HepG2 (cell line): ENCODE measurements around the gene PPDPF. TPM values are rescaled to one million over a fixed set of nuclear protein-coding genes. Genes with fewer than 3 reads are reported as not detected.
A peak's percentile ranks its signal among the peaks of the same experiment; 100 is the strongest.

Source experiments
- ATAD3A ChIP-seq: sonication (generic); formaldehyde crosslinking; IDR thresholded peaks from 2 replicates; pipeline ENCODE4 v1.4.0; 2020; ENCODE audit warnings: missing genetic modification reagents
- DNMT1 ChIP-seq: sonication (generic); formaldehyde crosslinking; IDR thresholded peaks from 2 replicates; pipeline ENCODE4 v1.5.1; 2020; ENCODE audit warnings: mild to moderate bottlenecking, missing genetic modification reagents
- GRHL1 ChIP-seq: sonication (generic); formaldehyde crosslinking; conservative IDR thresholded peaks from 2 replicates; pipeline ENCODE4 v1.8.0; 2022; ENCODE audit warnings: missing genetic modification reagents
- IKZF5 ChIP-seq: IDR thresholded peaks from 2 replicates; pipeline ENCODE4 v1.6.1; 2018; ENCODE audit warnings: missing genetic modification reagents, mild to moderate bottlenecking, missing compliant biosample characterization
- KLF11 ChIP-seq: IDR thresholded peaks from 2 replicates; pipeline ENCODE4 v1.6.1; 2016; ENCODE audit warnings: missing compliant biosample characterization
- KLF15 ChIP-seq: sonication (generic); formaldehyde crosslinking; IDR thresholded peaks from 2 replicates; pipeline ENCODE4 v1.8.1; 2023; ENCODE audit warnings: borderline replicate concordance, mild to moderate bottlenecking, inconsistent platforms, missing genetic modification reagents, mixed read lengths
- MIER2 ChIP-seq: IDR thresholded peaks from 2 replicates; pipeline ENCODE4 v1.6.1; 2016; ENCODE audit warnings: missing biosample characterization, missing genetic modification reagents
- MXD1 ChIP-seq: sonication (generic); formaldehyde crosslinking; IDR thresholded peaks from 2 replicates; pipeline ENCODE4 v1.4.0; 2020; ENCODE audit warnings: mild to moderate bottlenecking, missing genetic modification reagents
- REPIN1 ChIP-seq: sonication (generic); formaldehyde crosslinking; IDR thresholded peaks from 2 replicates; pipeline ENCODE4 v1.8.0; 2022; ENCODE audit warnings: missing genetic modification reagents, low read depth, mild to moderate bottlenecking, borderline replicate concordance
- SIN3A ChIP-seq: IDR thresholded peaks from 2 replicates; pipeline ENCODE4 v1.6.1; 2011; ENCODE audit warnings: low read depth, mild to moderate bottlenecking, control low read depth, low read length, borderline replicate concordance
- SOX13 ChIP-seq, 3 experiments: fragments of 450-650 bp in 1 of 3; sonication (generic) in 1 of 3; formaldehyde crosslinking in 1 of 3; IDR thresholded peaks in 2 of 3; conservative IDR thresholded peaks in 1 of 3; 2 replicates each; pipeline versions ENCODE4 v1.5.0 to v1.6.1; 2016 to 2020; ENCODE audit warnings: antibody characterized with exemption in 1 of 3, mild to moderate bottlenecking in 1 of 3, missing compliant biosample characterization in 1 of 3, missing genetic modification reagents in 1 of 3, moderate library complexity in 1 of 3
- STAG1 ChIP-seq: sonication (generic); formaldehyde crosslinking; IDR thresholded peaks from 2 replicates; pipeline ENCODE4 v1.4.0; 2020; ENCODE audit warnings: missing genetic modification reagents
- ZNF143 ChIP-seq: sonication (generic); formaldehyde crosslinking; IDR thresholded peaks from 2 replicates; pipeline ENCODE4 v1.4.0; 2020; ENCODE audit warnings: missing genetic modification reagents
- ZNF296 ChIP-seq: sonication (generic); formaldehyde crosslinking; conservative IDR thresholded peaks from 2 replicates; pipeline ENCODE4 v1.5.0; 2020; ENCODE audit warnings: mild to moderate bottlenecking, missing genetic modification reagents
- ZNF567 ChIP-seq: sonication (generic); formaldehyde crosslinking; IDR thresholded peaks from 2 replicates; pipeline ENCODE4 v1.8.1; 2023; ENCODE audit warnings: mild to moderate bottlenecking, missing genetic modification reagents, borderline replicate concordance
- ZNF570 ChIP-seq: sonication (generic); formaldehyde crosslinking; IDR thresholded peaks from 2 replicates; pipeline ENCODE4 v1.4.0; 2020; ENCODE audit warnings: mild to moderate bottlenecking, missing genetic modification reagents, borderline replicate concordance
- ZNF616 ChIP-seq: sonication (generic); formaldehyde crosslinking; IDR thresholded peaks from 2 replicates; pipeline ENCODE4 v1.5.0; 2020; ENCODE audit warnings: low read depth, mild to moderate bottlenecking, missing genetic modification reagents
- polyA plus RNA-seq, 8 experiments: library from polyadenylated mRNA; depleted of rRNA in 3 of 8; stranded (reverse) in 7 of 8; unstranded in 1 of 8; fragments of >200 nt; fragmentation: Illumina TruSeq in 4 of 8; extraction: Trizol in 4 of 8; gene quantifications; 2 replicates each; pipeline versions ENCODE4 v1.2.1 to v1.2.3, GENCODE V29; 2011 to 2016; ENCODE audit warnings: low read depth in 4 of 8, missing spikeins in 1 of 8, mixed read lengths in 1 of 8; ENCODE audit not compliant: insufficient read depth in 1 of 8
- total RNA-seq, 5 experiments: library from RNA; depleted of rRNA; stranded (reverse); fragments of >200 nt; fragmentation: Illumina TruSeq; extraction: Trizol; gene quantifications; 2 replicates each; pipeline ENCODE4 v1.2.3, GENCODE V29; 2016; ENCODE audit warnings: low read depth in 1 of 5
- TF ChIP-seq, protein P1 (sequence below): sonication (generic); formaldehyde crosslinking; IDR thresholded peaks from 2 replicates; pipeline ENCODE4 v1.4.0; 2020; ENCODE audit warnings: missing genetic modification reagents, mild to moderate bottlenecking, borderline replicate concordance
- TF ChIP-seq, protein P2 (sequence below): sonication (generic); formaldehyde crosslinking; IDR thresholded peaks from 2 replicates; pipeline ENCODE4 v1.4.0; 2020; ENCODE audit warnings: low read depth, mild to moderate bottlenecking, missing genetic modification reagents
- TF ChIP-seq, protein P3 (sequence below): IDR thresholded peaks from 2 replicates; pipeline ENCODE4 v1.6.1; 2016; ENCODE audit warnings: low read depth, borderline replicate concordance

The PPDPF gene
- total and polyA plus RNA-seq, 2 of the 13 experiments (the other 11 are each of a cell fraction or from before 2014, with no cell fraction given), result 1.8 to 7.0 TPM

DNA sequence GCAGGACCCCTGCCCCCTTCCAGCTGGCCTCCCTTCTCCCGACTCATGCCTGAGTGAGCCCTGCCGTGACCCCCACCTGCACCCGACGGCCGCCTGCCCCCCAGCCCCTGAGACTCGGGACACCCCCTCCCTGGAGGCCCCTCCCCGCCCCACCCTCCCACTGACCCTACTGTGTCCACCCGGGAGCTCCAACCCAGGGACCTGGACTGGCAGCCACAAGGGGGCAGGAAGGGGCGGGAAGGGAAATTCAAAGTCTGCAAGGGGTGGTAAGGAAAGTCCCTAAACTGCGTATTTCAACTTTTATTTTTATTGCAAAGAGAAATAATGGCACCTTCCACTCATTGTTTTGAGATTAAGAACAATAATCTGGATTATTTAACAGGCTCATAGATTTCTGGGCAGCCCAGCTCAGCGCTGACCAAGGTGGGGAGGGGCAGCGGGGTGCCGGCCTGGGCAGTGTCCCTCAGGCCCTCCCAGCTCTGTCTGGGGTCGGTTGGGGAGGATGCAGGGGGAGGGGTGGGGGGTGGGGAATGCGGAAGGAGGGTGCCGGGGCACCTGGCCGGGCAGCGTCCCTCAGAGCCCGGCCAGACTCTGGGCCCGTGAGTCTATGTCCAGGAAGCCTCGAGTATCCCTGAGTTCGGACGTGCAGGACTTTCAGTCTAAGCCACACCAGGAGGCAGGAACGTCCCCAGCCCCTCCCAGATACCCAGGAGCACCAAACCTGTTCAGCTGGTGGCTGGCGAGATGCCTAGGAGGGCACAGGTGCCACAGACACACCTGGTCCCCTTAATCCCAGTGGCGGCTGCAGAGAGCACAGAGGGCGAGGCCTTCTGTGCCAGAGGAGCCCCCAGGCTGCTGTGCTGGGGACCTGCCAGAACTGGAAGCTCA lies 17.9 kb downstream of the PPDPF start (continued):
- TF ChIP-seq, protein P1, sequence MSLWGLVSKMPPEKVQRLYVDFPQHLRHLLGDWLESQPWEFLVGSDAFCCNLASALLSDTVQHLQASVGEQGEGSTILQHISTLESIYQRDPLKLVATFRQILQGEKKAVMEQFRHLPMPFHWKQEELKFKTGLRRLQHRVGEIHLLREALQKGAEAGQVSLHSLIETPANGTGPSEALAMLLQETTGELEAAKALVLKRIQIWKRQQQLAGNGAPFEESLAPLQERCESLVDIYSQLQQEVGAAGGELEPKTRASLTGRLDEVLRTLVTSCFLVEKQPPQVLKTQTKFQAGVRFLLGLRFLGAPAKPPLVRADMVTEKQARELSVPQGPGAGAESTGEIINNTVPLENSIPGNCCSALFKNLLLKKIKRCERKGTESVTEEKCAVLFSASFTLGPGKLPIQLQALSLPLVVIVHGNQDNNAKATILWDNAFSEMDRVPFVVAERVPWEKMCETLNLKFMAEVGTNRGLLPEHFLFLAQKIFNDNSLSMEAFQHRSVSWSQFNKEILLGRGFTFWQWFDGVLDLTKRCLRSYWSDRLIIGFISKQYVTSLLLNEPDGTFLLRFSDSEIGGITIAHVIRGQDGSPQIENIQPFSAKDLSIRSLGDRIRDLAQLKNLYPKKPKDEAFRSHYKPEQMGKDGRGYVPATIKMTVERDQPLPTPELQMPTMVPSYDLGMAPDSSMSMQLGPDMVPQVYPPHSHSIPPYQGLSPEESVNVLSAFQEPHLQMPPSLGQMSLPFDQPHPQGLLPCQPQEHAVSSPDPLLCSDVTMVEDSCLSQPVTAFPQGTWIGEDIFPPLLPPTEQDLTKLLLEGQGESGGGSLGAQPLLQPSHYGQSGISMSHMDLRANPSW (CRISPR knock-in tag), result no peak
- TF ChIP-seq GRHL1 (CRISPR knock-in tag) (no peak), ZNF567 (no peak), SIN3A (no peak), IKZF5 (CRISPR knock-in tag) (no peak), ZNF296 (CRISPR knock-in tag) (no peak), SOX13 (IDR thresholded peaks at IDR 0.05) (no peak), SOX13 (CRISPR knock-in tag; conservative IDR thresholded peaks at IDR 0.05 in 1 of 2, IDR thresholded peaks at IDR 0.05 in 1 of 2) (no peak), KLF15 (no peak), STAG1 (CRISPR knock-in tag) (no peak), DNMT1 (CRISPR knock-in tag) (no peak), ZNF143 (CRISPR knock-in tag) (0 out of 2 replicates have a peak, but pooled peaks have one; percentile 2), ZNF616 (no peak), ZNF570 (CRISPR knock-in tag) (no peak), REPIN1 (no peak), KLF11 (CRISPR knock-in tag) (no peak), MXD1 (CRISPR knock-in tag) (no peak), MIER2 (CRISPR knock-in tag) (no peak), ATAD3A (CRISPR knock-in tag) (no peak)
- TF ChIP-seq, protein P2, sequence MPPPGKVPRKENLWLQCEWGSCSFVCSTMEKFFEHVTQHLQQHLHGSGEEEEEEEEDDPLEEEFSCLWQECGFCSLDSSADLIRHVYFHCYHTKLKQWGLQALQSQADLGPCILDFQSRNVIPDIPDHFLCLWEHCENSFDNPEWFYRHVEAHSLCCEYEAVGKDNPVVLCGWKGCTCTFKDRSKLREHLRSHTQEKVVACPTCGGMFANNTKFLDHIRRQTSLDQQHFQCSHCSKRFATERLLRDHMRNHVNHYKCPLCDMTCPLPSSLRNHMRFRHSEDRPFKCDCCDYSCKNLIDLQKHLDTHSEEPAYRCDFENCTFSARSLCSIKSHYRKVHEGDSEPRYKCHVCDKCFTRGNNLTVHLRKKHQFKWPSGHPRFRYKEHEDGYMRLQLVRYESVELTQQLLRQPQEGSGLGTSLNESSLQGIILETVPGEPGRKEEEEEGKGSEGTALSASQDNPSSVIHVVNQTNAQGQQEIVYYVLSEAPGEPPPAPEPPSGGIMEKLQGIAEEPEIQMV (CRISPR knock-in tag), result no peak
- TF ChIP-seq, protein P3, sequence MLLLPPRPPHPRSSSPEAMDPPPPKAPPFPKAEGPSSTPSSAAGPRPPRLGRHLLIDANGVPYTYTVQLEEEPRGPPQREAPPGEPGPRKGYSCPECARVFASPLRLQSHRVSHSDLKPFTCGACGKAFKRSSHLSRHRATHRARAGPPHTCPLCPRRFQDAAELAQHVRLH (CRISPR knock-in tag), result no peak
